AG08396 (cell line): ENCODE results near the gene KRTAP13-2.

Source experiments
- DNase-seq: peaks from one replicate; pipeline ENCODE4 v3.0.0; 2012; ENCODE audit warnings: low spot score, mixed read lengths

KRTAP13-2 gene

GRCh38 chr21:30326390-30326789, 45.7 kb downstream of the KRTAP13-2 start:
- no peak for DNase-seq
